MCF 10A (cell line): ENCODE results near the gene GJC3. TPM values are rescaled to one million over a fixed set of nuclear protein-coding genes. Genes with fewer than 3 reads are reported as not detected.
"Not testable (repeated sequence)": the region's sequence is repeated elsewhere in the genome, so short reads cannot be mapped to it uniquely, and the experiment has no call there.

Source experiments
- BruUV-seq: library from RNA; stranded (reverse); fragments of 400-500 nt; replicated peaks from 2 replicates; lab custom pipeline; 2021; lab: Mats Ljungman, UMichigan
- CTCF ChIA-PET: fragments of 300-600 bp; sonication (Branson Sonifier 250); formaldehyde crosslinking; extraction: SDS; loops from one replicate; lab custom pipeline; 2021; ENCODE audit warnings: antibody characterized with exemption, inconsistent platforms; lab: Yijun Ruan, JAX
- POLR2A ChIA-PET: fragments of 300-600, 350-650 bp; sonication (Branson Sonifier 250); formaldehyde crosslinking; extraction: SDS; loops from one replicate; lab custom pipeline; 2020; ENCODE audit warnings: antibody characterized with exemption, inconsistent platforms; lab: Yijun Ruan, JAX
- DNase-seq: peaks from one replicate; pipeline ENCODE4 v3.0.0-alpha.2; 2018; ENCODE audit not compliant: unreplicated experiment
- H3K27ac Mint-ChIP-seq: one replicate; pipeline ENCODE4 v1.8.0; 2022; ENCODE audit warnings: mild to moderate bottlenecking, low read depth, mixed read lengths; ENCODE audit not compliant: unreplicated experiment
- H3K27me3 Mint-ChIP-seq: one replicate; pipeline ENCODE4 v1.8.0; 2022; ENCODE audit warnings: mixed read lengths; ENCODE audit not compliant: insufficient read depth, unreplicated experiment
- H3K36me3 Mint-ChIP-seq: one replicate; pipeline ENCODE4 v1.8.0; 2022; ENCODE audit warnings: mild to moderate bottlenecking, moderate library complexity, mixed read lengths; ENCODE audit not compliant: insufficient read depth, unreplicated experiment
- H3K4me1 Mint-ChIP-seq: one replicate; pipeline ENCODE4 v1.8.0; 2022; ENCODE audit warnings: mixed read lengths; ENCODE audit not compliant: insufficient read depth, unreplicated experiment
- H3K4me3 Mint-ChIP-seq: one replicate; pipeline ENCODE4 v1.8.0; 2022; ENCODE audit warnings: mild to moderate bottlenecking, moderate library complexity, mixed read lengths; ENCODE audit not compliant: unreplicated experiment
- H3K9me3 Mint-ChIP-seq: one replicate; pipeline ENCODE4 v1.8.0; 2022; ENCODE audit warnings: mixed read lengths; ENCODE audit not compliant: unreplicated experiment
- CTCF ChIP-seq: fragments of 200-600 bp; IDR thresholded peaks from one replicate; pipeline ENCODE4 v1.8.0; 2022; ENCODE audit warnings: antibody characterized with exemption, mild to moderate bottlenecking; ENCODE audit not compliant: unreplicated experiment
- intact Hi-C: fragments of 100-400 bp; cut with micrococcal nuclease; formaldehyde crosslinking; loops from 2 replicates; pipeline ENCODE4 v1.14.1; 2022
- total RNA-seq: library from RNA; stranded (reverse); gene quantifications from 2 replicates; pipeline ENCODE4 v1.2.3, GENCODE V29; 2022

Gene GJC3
- total RNA-seq, 1 experiment from 2014 or later, result not detected

- no peak overlapping the region for H3K4me3 Mint-ChIP-seq
- POLR2A ChIA-PET, result interaction anchor here (1.5 kb wide), 1 partner anchor 9 kb away, joined by 6 read pairs; no protein-coding TSS in a partner anchor
- no TSS peak for BruUV-seq
- TF ChIP-seq CTCF, result no peak
- H3K27me3 Mint-ChIP-seq, result no peaks in the 10 kb centered on the region
- intact Hi-C loops, result no loop called here
- peaks cover 6% of the 10 kb centered on the region for H3K4me1 Mint-ChIP-seq
- no peak for DNase-seq
- CTCF ChIA-PET, result no interaction called here
- H3K36me3 Mint-ChIP-seq, result peaks cover 36% of the 10 kb centered on the region
- no peaks in the 10 kb centered on the region for H3K9me3 Mint-ChIP-seq
- no peak overlapping the region for H3K27ac Mint-ChIP-seq
Measured at GRCh38 chr7:99898023-99898357, 31.4 kb downstream of the GJC3 start.

GRCh38 chr7:99897322-99898022 lies 31.9 kb downstream of the GJC3 start:
- no peak overlapping the region for H3K4me3 Mint-ChIP-seq
- TF ChIP-seq CTCF, result no peak
- CTCF ChIA-PET, result no interaction called here
- no peak for DNase-seq
- intact Hi-C loops, result no loop called here
- peaks cover 2% of the 10 kb centered on the region for H3K4me1 Mint-ChIP-seq
- BruUV-seq, result no TSS peak
- peaks cover 36% of the 10 kb centered on the region for H3K36me3 Mint-ChIP-seq
- no peaks in the 10 kb centered on the region for H3K9me3 Mint-ChIP-seq
- POLR2A ChIA-PET, result interaction anchor here (1.0 kb wide), 1 partner anchor 11 kb away, joined by 3 read pairs; no protein-coding TSS in a partner anchor
- no peaks in the 10 kb centered on the region for H3K27me3 Mint-ChIP-seq
- H3K27ac Mint-ChIP-seq, result no peak overlapping the region

- BruUV-seq, result no TSS peak
- Mint-ChIP-seq H3K36me3 (peaks cover 29% of the 10 kb centered on the region), H3K27me3 (no peaks in the 10 kb centered on the region), H3K4me1 (no peaks in the 10 kb centered on the region), H3K4me3 (no peak overlapping the region), H3K27ac (no peak overlapping the region), H3K9me3 (no peaks in the 10 kb centered on the region)
- intact Hi-C loops, result no loop called here
- TF ChIP-seq CTCF, result no peak
- CTCF ChIA-PET, result interaction anchor here (1.0 to 1.3 kb wide), 2 partner anchors 13 to 19 kb away, joined by 4 read pairs; no protein-coding TSS in a partner anchor
- POLR2A ChIA-PET, result interaction anchor here (0.7 to 1.2 kb wide), 2 partner anchors 11 to 25 kb away, joined by 3 to 7 read pairs; partner anchors contain the start of gene TRIM4
- no peak for DNase-seq
Measured at GRCh38 chr7:99894738-99895137, 34.7 kb downstream of the GJC3 start.

GRCh38 chr7:99893280-99893679 lies 36.1 kb downstream of the GJC3 start:
- CTCF ChIA-PET, result no interaction called here
- H3K36me3 Mint-ChIP-seq, result peaks cover 26% of the 10 kb centered on the region
- BruUV-seq, result no TSS peak
- no peaks in the 10 kb centered on the region for H3K9me3 Mint-ChIP-seq
- intact Hi-C loops, result no loop called here
- H3K4me1 Mint-ChIP-seq, result no peaks in the 10 kb centered on the region
- H3K27me3 Mint-ChIP-seq, result no peaks in the 10 kb centered on the region
- POLR2A ChIA-PET, result interaction anchor here (0.6 kb wide), 1 partner anchor 442 kb away, joined by 3 read pairs; no protein-coding TSS in a partner anchor
- no peak for DNase-seq
- no peak overlapping the region for H3K4me3 Mint-ChIP-seq
- no peak overlapping the region for H3K27ac Mint-ChIP-seq
- no peak for TF ChIP-seq CTCF

- intact Hi-C loops, H3K27ac Mint-ChIP-seq, H3K9me3 Mint-ChIP-seq, H3K4me3 Mint-ChIP-seq, H3K4me1 Mint-ChIP-seq, H3K27me3 Mint-ChIP-seq, BruUV-seq, DNase-seq: not testable (repeated sequence)
- ChIA-PET CTCF (interaction anchor here (0.6 kb wide), 1 partner anchor 101 kb away, joined by 3 read pairs; no protein-coding TSS in a partner anchor), POLR2A (interaction anchor here (1.7 kb wide), 1 partner anchor 9 kb away, joined by 3 read pairs; no protein-coding TSS in a partner anchor)
- H3K36me3 Mint-ChIP-seq, result peaks cover 26% of the 10 kb centered on the region
Measured at GRCh38 chr7:99890348-99890747, 39.1 kb downstream of the GJC3 start.

- DNase-seq, H3K27ac Mint-ChIP-seq, H3K4me3 Mint-ChIP-seq, H3K27me3 Mint-ChIP-seq, H3K4me1 Mint-ChIP-seq, POLR2A ChIA-PET, CTCF ChIA-PET, BruUV-seq, H3K9me3 Mint-ChIP-seq, intact Hi-C loops: not testable (repeated sequence)
- H3K36me3 Mint-ChIP-seq, result peaks cover 32% of the 10 kb centered on the region
Measured at GRCh38 chr7:99888366-99888765, 41.1 kb downstream of the GJC3 start.
